Dermis blood vessel endothelial cell (primary cell): ENCODE data around the gene BHMT2. TPM values are rescaled to one million over a fixed set of nuclear protein-coding genes. Genes with fewer than 3 reads are reported as not detected.

Experiments
- DNase-seq: peaks from one replicate; pipeline ENCODE4 v3.0.0; 2010
- total RNA-seq: library from RNA; depleted of rRNA; stranded (reverse); fragments of >200 nt; gene quantifications from 2 replicates; pipeline ENCODE4 v1.2.3, GENCODE V29; 2014

Gene BHMT2
- total RNA-seq, 1 donor from 2014 or later: 5.4 TPM

DNA sequence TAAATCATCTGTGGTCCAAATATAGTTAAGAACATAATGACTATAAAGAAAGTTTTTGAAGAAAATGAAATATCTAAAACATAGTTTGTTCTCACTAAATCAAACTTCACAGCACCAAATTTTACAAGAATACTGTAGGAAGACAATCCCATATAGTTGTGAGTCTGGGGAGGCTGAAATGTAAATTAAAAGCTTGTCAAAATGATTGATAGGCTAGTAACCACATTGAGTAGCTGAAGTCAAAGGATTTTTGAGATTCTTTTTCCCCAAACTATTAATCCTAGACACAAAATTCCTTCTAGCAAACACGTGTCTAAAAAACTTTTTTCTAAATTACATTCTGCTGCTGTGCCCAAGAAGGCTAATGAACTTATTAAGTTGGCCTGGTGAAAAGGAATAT, 55.0 kb downstream of the BHMT2 start:
- DNase-seq: no peak

DNA sequence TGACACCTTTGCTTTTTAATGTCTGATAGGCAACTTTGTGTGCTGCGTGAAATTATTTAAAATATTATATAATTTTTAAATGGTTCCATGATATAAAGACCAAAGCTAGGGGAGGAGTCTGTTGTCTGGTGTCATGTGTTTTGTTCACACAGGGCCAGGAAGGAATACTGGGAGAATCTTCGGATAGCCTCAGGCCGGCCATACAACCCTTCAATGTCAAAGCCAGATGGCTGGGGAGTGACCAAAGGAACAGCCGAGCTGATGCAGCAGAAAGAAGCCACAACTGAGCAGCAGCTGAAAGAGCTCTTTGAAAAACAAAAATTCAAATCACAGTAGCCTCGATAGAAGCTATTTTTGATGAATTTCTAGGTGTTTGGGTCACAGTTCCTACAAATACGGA, 61.2 kb downstream of the BHMT2 start:
- DNase-seq: no peak

DNA sequence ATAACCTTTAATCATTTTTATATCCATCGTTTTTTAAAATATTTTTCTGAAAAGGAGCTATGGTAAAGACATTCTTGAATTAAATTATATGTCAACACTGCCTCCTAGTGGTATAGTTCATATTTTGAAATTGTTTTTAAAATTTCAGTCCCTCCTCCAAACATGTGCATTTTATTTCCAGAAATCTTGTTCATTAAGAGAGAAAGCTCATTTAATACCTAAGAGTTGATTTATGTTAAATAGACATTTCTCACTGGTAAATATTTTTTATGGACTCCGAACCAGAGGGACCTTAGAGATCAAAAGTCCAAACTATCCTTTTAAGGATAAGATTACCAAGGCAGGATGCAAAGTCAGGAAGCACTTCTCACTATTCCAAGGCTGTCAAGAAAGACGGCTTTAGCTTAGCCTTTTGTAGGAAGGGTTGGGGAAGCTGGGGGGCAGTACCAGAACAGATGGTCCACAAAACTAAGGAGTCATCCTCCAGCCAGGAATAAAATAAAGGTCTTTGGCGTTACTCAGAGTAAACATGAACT, 63.6 kb downstream of the BHMT2 start:
- peak; percentile 66 for DNase-seq

DNA sequence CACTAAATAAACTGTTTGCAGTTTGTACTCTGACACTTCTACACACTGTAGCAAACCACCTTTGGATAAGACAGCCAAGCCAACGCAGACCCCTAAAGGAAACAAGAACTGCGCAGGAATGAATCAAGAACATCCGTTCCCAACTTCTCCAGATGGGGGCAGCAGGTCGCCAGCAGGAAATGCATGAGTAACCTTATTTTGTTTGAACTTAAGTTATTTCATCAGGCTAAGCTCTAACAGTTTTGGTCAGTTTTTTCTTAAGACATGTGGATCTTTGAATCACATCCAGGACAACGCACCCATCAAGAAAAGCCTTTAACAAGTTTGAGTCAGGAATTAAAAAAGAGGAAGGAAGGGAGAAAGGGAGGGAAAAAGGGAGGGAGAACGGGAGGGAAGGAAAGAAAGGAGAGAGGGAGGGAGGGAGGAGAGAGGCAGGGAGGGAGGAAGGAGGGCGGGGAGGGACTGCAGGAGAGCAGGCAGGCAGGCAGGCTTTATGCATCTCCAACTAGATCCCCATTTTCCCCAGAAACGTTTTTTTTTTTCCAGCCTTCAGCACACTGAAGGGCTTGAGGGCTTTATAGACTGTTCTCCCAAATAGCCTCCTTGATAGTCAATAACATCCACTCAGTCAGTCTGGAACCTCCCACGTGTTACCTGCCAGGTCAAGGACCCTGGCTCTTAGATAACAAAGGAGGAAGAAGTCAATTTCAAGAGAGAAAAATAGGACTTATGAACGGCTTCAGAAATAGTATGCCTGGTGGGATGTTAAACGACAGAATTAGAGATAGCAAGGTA, 64.3 kb downstream of the BHMT2 start:
- DNase-seq: peak; percentile 81

DNA sequence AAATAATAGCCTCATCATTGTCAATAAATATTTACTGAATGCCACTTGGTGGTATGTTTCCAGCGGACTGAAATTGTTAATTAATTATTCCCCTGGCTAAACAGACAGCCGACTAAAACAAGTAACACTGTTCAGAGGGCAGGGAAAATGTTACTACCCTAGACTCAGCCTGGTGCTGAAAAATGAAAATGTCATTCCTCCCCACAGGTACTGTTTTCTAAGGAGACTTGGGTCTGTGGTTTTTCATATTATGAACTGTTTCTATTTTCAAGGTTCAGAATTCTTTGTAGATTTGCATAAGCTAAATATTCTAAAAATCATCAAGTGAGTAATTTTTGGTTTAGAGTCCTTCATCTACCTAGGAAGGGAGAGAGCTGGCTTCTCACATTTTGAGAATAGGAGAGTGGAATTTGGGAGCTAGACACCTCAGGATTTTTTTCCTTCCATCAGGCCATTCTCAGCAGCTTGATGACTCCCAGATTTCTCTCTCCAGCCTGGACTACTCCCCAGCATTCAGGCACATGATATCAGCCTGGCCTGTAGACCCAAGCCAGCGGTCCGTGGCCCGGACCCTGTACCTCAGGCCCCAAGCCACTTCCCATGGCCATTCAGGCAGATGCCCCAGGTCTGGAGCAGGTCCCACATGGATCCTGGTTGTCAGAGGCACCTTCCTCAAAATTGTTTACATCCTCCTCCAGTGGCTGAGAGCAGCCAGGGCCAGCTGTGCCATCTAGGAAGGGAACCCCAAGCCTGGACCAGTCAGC, 66.4 kb downstream of the BHMT2 start:
- no peak for DNase-seq

DNA sequence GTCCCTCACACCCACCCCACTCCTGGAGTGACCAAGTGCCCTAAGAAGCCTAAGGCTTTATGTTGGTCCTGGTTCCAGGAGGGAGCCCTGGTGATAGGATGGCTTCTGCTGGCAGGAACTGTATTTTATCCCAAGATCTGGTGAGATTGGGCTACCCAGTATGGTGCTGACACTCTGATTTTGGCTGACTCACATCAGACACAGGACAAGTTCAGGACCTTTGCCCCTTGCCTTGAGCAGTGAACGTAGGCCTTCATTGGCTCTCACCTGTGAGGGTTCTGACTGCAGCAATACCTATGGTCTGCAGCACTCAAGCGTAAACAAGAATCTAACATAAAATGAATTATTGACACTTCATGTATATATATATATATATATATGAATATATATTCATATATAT, 67.1 kb downstream of the BHMT2 start:
- DNase-seq: no peak

Other genes starting within 250 kb of the BHMT2 start
- 15.7 and 17.9 TPM in 2 replicates for gene ARSB, start 84.5 kb upstream of the BHMT2 start, total RNA-seq
- 0.68 and 1.4 TPM in 2 replicates for gene DMGDH, start 93 bp upstream of the BHMT2 start, total RNA-seq
- gene BHMT, start 42.0 kb downstream of the BHMT2 start, total RNA-seq: 0.28 TPM in 1 of 2 replicates, not detected in the other
- 12.5 and 13.8 TPM in 2 replicates for gene JMY, start 166.4 kb downstream of the BHMT2 start, total RNA-seq